C4-2B (cell line): ENCODE measurements around the gene CYREN.

ENCODE experiments used
- CTCF ChIP-seq: fragments of 450-650 bp; conservative IDR thresholded peaks from 2 replicates; pipeline ENCODE4 v1.5.1; 2017; ENCODE audit warnings: mild to moderate bottlenecking
- ZFX ChIP-seq: fragments of 450-650 bp; IDR thresholded peaks from 2 replicates; pipeline ENCODE4 v1.6.1; 2017

GRCh38 chr7:135154734-135155133 is 15.8 kb downstream of the CYREN start:
- TF ChIP-seq CTCF (no peak), ZFX (no peak)
